Mammary epithelial cell (primary cell): ENCODE results near the gene KEL.

ENCODE experiments used
- CTCF ChIP-seq, 2 donors: IDR thresholded peaks in 1 of 2; conservative IDR thresholded peaks in 1 of 2; 2 replicates each; pipeline ENCODE4 v1.5.1; 2011 to 2012; ENCODE audit warnings: inconsistent platforms in 2 of 2, low read length in 2 of 2, mild to moderate bottlenecking in 2 of 2, control low read depth in 1 of 2, low read depth in 1 of 2; ENCODE audit not compliant: insufficient read depth in 1 of 2; ENCODE audit errors: extremely low read depth in 1 of 2
- EZH2 ChIP-seq: IDR thresholded peaks from 2 replicates; pipeline ENCODE4 v1.6.1; 2012; ENCODE audit warnings: low read length, inconsistent platforms, borderline replicate concordance

- no peak for TF ChIP-seq CTCF (conservative IDR thresholded peaks at IDR 0.05 in 1 of 2, IDR thresholded peaks at IDR 0.05 in 1 of 2; ENCODE audit: extremely low read depth in 1 of 2, insufficient read depth in 1 of 2, low read depth in 1 of 2, low read length in 2 of 2)
- no peak for TF ChIP-seq EZH2
These were observed 34.2 kb downstream of the KEL start for GRCh38 chr7:142927949-142928348.
